ENCODE results near the gene NEK9. TPM values are rescaled to one million over a fixed set of nuclear protein-coding genes. Genes with fewer than 3 reads are reported as not detected.

Gene NEK9
- total RNA-seq, 4 donors from 2014 or later: 76.1 to 109 (median 94.4) TPM

DNA sequence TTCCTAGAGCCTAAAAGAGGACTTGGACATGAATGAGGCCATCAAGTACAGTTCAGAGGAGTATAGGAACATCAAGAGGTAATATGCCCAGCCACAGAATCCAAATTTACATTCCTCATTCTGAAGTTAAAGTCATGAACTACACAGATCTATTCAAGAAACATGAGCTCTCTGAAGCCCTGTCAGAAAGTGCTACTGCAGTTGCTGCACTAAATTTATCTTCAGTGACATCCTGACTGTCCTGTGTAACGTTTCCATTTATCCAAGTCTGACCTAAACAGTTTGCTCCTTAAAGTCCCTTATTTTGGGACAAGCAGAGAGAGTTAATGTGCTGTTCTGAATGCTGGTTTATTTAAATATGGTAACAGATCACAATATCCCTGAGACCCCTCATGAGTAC is 28.2 kb downstream of the NEK9 start:
- Histone ChIP-seq H3K4me1 (no peaks in the 10 kb centered on the region), H3K36me3 (peaks cover 0 to 99% (median 12%) of the 10 kb centered on the region in 3 donors), H3K9me3 (no peaks in the 10 kb centered on the region), H3K4me3 (no peak overlapping the region), H3K27ac (no peak overlapping the region), H3K27me3 (no peaks in the 10 kb centered on the region)
- 60 to 67% methylated on average over 1 of the region's 1 CpG for WGBS, 2 donors
- DNase-seq (ENCODE audit: low spot score in 2 of 2): no peak
- no peak for TF ChIP-seq EP300 (IDR thresholded peaks at IDR 0.05)
- no peak for TF ChIP-seq POLR2A (IDR thresholded peaks at IDR 0.05)
- TF ChIP-seq, protein P1, sequence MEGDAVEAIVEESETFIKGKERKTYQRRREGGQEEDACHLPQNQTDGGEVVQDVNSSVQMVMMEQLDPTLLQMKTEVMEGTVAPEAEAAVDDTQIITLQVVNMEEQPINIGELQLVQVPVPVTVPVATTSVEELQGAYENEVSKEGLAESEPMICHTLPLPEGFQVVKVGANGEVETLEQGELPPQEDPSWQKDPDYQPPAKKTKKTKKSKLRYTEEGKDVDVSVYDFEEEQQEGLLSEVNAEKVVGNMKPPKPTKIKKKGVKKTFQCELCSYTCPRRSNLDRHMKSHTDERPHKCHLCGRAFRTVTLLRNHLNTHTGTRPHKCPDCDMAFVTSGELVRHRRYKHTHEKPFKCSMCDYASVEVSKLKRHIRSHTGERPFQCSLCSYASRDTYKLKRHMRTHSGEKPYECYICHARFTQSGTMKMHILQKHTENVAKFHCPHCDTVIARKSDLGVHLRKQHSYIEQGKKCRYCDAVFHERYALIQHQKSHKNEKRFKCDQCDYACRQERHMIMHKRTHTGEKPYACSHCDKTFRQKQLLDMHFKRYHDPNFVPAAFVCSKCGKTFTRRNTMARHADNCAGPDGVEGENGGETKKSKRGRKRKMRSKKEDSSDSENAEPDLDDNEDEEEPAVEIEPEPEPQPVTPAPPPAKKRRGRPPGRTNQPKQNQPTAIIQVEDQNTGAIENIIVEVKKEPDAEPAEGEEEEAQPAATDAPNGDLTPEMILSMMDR (IDR thresholded peaks at IDR 0.05): no peak

DNA sequence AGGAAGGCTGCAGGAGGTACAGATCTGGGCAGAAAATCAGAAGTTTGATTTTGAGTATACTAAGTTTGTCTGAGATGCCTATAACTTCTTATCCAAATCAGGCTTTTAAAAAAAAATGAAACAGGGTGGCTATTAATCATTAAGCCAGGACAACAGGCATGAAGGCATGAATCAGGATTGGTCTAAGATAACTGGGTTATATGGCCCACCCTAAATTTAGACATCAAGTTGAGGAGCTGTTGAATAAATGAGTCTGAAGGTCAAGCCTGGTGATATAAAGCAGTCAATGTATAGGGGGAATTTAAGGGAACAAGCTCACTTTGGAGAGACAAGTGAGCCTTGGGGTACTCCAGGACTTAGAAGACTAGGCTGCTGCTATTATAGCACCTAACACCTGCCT is 28.6 kb downstream of the NEK9 start:
- Histone ChIP-seq H3K27ac (no peak overlapping the region), H3K4me1 (no peaks in the 10 kb centered on the region), H3K27me3 (no peaks in the 10 kb centered on the region), H3K4me3 (no peak overlapping the region), H3K9me3 (no peaks in the 10 kb centered on the region), H3K36me3 (peaks cover 3 to 99% (median 12%) of the 10 kb centered on the region in 3 donors)
- TF ChIP-seq EP300 (IDR thresholded peaks at IDR 0.05) (no peak), POLR2A (IDR thresholded peaks at IDR 0.05) (no peak)
- TF ChIP-seq, protein P1 (IDR thresholded peaks at IDR 0.05): no peak
- DNase-seq (ENCODE audit: low spot score in 2 of 2): no peak

DNA sequence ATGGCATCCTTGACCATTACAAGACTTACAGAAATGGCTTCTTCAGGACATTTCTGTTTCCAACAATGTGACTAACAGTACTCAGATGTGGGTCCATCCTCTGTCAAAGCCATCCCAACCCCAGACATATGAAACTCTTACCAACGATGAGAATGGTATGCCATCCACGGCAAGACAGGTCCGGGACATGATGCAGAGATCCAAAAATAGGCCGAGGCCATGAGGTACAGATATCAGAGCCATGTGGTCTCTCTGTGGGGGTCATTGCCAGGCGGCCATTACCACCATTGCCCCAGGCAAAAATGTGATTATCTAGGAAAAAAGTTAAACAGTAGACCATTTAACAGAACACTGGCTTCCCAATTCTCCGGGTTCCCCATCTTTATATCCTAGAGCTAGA is 29.9 kb downstream of the NEK9 start:
- no peaks in the 10 kb centered on the region for H3K27me3 ChIP-seq
- no peaks in the 10 kb centered on the region for H3K9me3 ChIP-seq
- 62 to 64% methylated on average over 6 of the region's 6 CpGs for WGBS, 2 donors
- peaks cover 3 to 99% (median 12%) of the 10 kb centered on the region in 3 donors for H3K36me3 ChIP-seq
- H3K27ac ChIP-seq: no peak overlapping the region
- TF ChIP-seq POLR2A (IDR thresholded peaks at IDR 0.05) (no peak), EP300 (IDR thresholded peaks at IDR 0.05) (no peak)
- H3K4me3 ChIP-seq: no peak overlapping the region
- no peaks in the 10 kb centered on the region for H3K4me1 ChIP-seq
- DNase-seq (ENCODE audit: low spot score in 2 of 2): no peak

DNA sequence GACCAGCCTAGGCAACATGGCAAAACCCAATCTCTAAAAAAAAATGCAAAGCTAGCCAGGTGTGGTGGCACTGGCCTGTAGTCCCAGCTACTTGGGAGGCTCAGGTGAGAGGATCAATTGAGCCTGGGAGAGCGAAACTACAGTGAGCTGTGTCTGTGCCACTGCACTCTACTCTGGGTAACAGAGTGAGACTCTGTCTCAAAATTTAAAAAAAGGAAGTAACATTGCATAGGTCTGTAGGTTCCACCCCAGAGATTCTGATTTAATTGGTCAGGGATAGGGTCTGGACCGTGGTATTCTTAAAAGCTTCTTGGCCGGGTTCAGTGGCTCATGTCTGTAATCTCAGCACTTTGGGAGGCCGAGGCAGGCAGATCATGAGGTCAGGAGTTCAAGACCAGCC is 31.2 kb downstream of the NEK9 start:
- Histone ChIP-seq H3K27me3 (no peaks in the 10 kb centered on the region), H3K9me3 (no peaks in the 10 kb centered on the region), H3K27ac (no peak overlapping the region), H3K4me1 (no peaks in the 10 kb centered on the region), H3K4me3 (no peak overlapping the region), H3K36me3 (peaks cover 3 to 99% (median 12%) of the 10 kb centered on the region in 3 donors)
- WGBS, 2 donors: 84 to 89% methylated on average over 4 of the region's 4 CpGs
- no peak for TF ChIP-seq EP300 (IDR thresholded peaks at IDR 0.05)
- TF ChIP-seq, protein P1 (IDR thresholded peaks at IDR 0.05): no peak
- no peak for TF ChIP-seq POLR2A (IDR thresholded peaks at IDR 0.05)
- DNase-seq (ENCODE audit: low spot score in 2 of 2): no peak

DNA sequence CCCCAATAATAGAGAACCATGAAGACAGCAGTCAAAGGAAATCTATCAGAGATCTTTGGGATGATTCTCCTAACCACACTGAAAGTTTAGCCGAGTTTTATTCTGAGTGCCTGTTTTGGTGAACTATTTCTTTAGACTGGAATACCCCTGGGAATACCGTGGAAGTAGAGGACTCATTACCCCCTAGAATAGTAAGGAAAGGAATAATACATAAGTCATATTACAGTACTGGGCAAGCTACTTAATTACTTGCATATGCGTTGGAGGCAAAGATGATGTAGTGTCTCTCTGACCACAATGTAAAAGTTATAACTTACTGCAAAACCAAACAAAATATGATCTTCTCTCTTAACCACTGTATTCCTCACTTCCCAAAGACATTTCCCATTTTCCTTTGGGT is 32.0 kb downstream of the NEK9 start:
- DNase-seq (ENCODE audit: low spot score in 2 of 2): no peak
- peaks cover 3 to 100% (median 12%) of the 10 kb centered on the region in 3 donors for H3K36me3 ChIP-seq
- no peak overlapping the region for H3K4me3 ChIP-seq
- no peaks in the 10 kb centered on the region for H3K27me3 ChIP-seq
- TF ChIP-seq, protein P1 (IDR thresholded peaks at IDR 0.05): no peak
- no peak overlapping the region for H3K27ac ChIP-seq
- 83 to 84% methylated on average over 3 of the region's 3 CpGs for WGBS, 2 donors
- H3K4me1 ChIP-seq: no peaks in the 10 kb centered on the region
- H3K9me3 ChIP-seq: no peaks in the 10 kb centered on the region

DNA sequence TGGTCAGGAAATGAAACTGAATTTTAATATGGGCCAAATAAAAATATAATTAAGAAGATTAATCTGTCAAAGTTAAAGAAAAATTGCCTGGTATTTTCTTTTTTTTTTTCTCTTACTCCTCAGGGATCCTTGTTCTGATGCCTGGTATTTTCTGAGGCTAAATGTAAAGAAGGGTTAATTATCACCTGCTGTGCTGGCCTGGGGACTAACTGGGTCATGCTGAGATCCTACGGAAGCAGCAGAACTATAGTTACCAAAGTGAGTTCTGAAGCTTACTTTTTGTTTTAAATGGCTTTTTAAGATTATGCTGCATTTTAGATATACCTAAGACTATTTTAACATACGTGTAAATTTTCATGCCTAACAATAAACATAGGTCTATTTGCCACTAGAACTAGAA is 34.1 kb downstream of the NEK9 start:
- WGBS, 2 donors: 75 to 77% methylated on average over 2 of the region's 2 CpGs
- Histone ChIP-seq H3K4me3 (no peak overlapping the region), H3K4me1 (no peaks in the 10 kb centered on the region), H3K9me3 (no peaks in the 10 kb centered on the region), H3K27me3 (no peaks in the 10 kb centered on the region), H3K36me3 (peaks cover 3 to 100% (median 18%) of the 10 kb centered on the region in 3 donors), H3K27ac (no peak overlapping the region)
- TF ChIP-seq, protein P1 (IDR thresholded peaks at IDR 0.05): no peak
- TF ChIP-seq EP300 (IDR thresholded peaks at IDR 0.05): no peak
- no peak for TF ChIP-seq POLR2A (IDR thresholded peaks at IDR 0.05)
- no peak for DNase-seq (ENCODE audit: low spot score in 2 of 2)
